ENCODE data around the gene HOXA13. TPM values are rescaled to one million over a fixed set of nuclear protein-coding genes. Genes with fewer than 3 reads are reported as not detected.

HOXA13 gene
- total and polyA plus RNA-seq, 4 donors: 0.02 TPM; not detected in 3

DNA sequence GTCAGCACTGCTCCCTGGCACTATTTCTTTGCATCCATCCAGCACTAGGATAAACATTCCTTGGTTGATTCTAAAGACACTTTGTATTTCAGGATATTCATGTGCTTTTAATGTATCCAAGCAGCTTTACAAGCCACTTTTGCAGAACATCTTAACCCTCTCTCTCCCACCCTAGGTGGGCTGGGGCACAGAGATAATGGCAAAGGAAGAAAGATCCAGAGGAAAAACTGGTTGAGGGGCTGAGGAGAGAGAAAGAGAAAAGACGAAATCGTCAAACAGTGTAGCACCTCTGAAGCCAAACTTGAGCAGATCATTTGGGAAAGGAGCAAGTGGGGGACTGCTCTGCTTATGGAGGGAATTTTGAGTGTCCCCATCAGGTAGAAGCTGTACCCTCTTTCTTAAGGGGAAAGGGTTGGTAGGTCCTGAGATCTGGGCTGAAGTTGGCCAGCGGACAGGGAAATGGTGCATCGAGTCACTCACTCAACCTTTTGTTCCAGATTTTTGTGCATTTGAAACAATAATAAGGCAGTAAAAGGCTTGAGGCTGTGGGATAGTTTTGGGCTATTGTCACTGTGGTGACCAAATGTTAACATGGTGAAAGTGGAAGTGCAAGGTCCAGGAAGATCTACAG is 4.2 kb upstream of the HOXA13 start:
- Histone ChIP-seq H3K9me3 (ENCODE audit: control insufficient read depth in 4 of 4, low read length in 3 of 4) (peaks cover 0 to 6% (median 0%) of the 10 kb centered on the region in 4 donors), H3K4me1 (ENCODE audit: control insufficient read depth in 4 of 4, insufficient read depth in 4 of 4, low read length in 3 of 4) (peaks cover 17 to 31% (median 27%) of the 10 kb centered on the region in 4 donors), H3K36me3 (ENCODE audit: control insufficient read depth in 4 of 4, insufficient read depth in 3 of 4, low read depth in 1 of 4, low read length in 3 of 4) (no peaks in the 10 kb centered on the region), H3K4me3 (ENCODE audit: low read depth in 1 of 3, low read length in 3 of 3) (no peak overlapping the region), H3K27me3 (ENCODE audit: control insufficient read depth in 4 of 4, insufficient read depth in 4 of 4, low read length in 3 of 4) (peaks cover 4 to 52% (median 22%) of the 10 kb centered on the region in 4 donors), H3K9ac (ENCODE audit: low read depth in 1 of 2, low read length in 2 of 2) (no peak overlapping the region), H3K27ac (ENCODE audit: low read depth in 1 of 2, low read length in 2 of 2) (no peak overlapping the region)
- DNase-seq (ENCODE audit: low spot score): peak; percentile 13
- WGBS: 11% methylated on average over 4 of the region's 4 CpGs
- TF ChIP-seq TAF1 (conservative IDR thresholded peaks at IDR 0.05) (no peak), RXRA (IDR thresholded peaks at IDR 0.05) (no peak), EGR1 (IDR thresholded peaks at IDR 0.05; ENCODE audit: low read depth in 2 of 2) (no peak), FOXA1 (IDR thresholded peaks at IDR 0.05) (no peak), FOXA2 (IDR thresholded peaks at IDR 0.05) (no peak), GABPA (IDR thresholded peaks at IDR 0.05 in 1 of 2, conservative IDR thresholded peaks at IDR 0.05 in 1 of 2) (no peak), RAD21 (IDR thresholded peaks at IDR 0.05) (no peak), JUND (IDR thresholded peaks at IDR 0.05) (no peak), HNF4A (conservative IDR thresholded peaks at IDR 0.05) (no peak), HNF4G (IDR thresholded peaks at IDR 0.05) (no peak), NR2F2 (IDR thresholded peaks at IDR 0.05) (no peak), YY1 (IDR thresholded peaks at IDR 0.05) (no peak), SP1 (IDR thresholded peaks at IDR 0.05) (no peak)
- TF ChIP-seq, protein P1, sequence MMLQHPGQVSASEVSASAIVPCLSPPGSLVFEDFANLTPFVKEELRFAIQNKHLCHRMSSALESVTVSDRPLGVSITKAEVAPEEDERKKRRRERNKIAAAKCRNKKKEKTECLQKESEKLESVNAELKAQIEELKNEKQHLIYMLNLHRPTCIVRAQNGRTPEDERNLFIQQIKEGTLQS (IDR thresholded peaks at IDR 0.05): no peak
- TF ChIP-seq, protein P2, sequence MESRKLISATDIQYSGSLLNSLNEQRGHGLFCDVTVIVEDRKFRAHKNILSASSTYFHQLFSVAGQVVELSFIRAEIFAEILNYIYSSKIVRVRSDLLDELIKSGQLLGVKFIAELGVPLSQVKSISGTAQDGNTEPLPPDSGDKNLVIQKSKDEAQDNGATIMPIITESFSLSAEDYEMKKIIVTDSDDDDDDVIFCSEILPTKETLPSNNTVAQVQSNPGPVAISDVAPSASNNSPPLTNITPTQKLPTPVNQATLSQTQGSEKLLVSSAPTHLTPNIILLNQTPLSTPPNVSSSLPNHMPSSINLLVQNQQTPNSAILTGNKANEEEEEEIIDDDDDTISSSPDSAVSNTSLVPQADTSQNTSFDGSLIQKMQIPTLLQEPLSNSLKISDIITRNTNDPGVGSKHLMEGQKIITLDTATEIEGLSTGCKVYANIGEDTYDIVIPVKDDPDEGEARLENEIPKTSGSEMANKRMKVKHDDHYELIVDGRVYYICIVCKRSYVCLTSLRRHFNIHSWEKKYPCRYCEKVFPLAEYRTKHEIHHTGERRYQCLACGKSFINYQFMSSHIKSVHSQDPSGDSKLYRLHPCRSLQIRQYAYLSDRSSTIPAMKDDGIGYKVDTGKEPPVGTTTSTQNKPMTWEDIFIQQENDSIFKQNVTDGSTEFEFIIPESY (IDR thresholded peaks at IDR 0.05): no peak
- TF ChIP-seq, protein P3, sequence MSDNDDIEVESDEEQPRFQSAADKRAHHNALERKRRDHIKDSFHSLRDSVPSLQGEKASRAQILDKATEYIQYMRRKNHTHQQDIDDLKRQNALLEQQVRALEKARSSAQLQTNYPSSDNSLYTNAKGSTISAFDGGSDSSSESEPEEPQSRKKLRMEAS (IDR thresholded peaks at IDR 0.05): no peak
- TF ChIP-seq, protein P4, sequence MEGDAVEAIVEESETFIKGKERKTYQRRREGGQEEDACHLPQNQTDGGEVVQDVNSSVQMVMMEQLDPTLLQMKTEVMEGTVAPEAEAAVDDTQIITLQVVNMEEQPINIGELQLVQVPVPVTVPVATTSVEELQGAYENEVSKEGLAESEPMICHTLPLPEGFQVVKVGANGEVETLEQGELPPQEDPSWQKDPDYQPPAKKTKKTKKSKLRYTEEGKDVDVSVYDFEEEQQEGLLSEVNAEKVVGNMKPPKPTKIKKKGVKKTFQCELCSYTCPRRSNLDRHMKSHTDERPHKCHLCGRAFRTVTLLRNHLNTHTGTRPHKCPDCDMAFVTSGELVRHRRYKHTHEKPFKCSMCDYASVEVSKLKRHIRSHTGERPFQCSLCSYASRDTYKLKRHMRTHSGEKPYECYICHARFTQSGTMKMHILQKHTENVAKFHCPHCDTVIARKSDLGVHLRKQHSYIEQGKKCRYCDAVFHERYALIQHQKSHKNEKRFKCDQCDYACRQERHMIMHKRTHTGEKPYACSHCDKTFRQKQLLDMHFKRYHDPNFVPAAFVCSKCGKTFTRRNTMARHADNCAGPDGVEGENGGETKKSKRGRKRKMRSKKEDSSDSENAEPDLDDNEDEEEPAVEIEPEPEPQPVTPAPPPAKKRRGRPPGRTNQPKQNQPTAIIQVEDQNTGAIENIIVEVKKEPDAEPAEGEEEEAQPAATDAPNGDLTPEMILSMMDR (IDR thresholded peaks at IDR 0.05; ENCODE audit: low read depth, low read length, missing input control): no peak
- TF ChIP-seq, protein P5, sequence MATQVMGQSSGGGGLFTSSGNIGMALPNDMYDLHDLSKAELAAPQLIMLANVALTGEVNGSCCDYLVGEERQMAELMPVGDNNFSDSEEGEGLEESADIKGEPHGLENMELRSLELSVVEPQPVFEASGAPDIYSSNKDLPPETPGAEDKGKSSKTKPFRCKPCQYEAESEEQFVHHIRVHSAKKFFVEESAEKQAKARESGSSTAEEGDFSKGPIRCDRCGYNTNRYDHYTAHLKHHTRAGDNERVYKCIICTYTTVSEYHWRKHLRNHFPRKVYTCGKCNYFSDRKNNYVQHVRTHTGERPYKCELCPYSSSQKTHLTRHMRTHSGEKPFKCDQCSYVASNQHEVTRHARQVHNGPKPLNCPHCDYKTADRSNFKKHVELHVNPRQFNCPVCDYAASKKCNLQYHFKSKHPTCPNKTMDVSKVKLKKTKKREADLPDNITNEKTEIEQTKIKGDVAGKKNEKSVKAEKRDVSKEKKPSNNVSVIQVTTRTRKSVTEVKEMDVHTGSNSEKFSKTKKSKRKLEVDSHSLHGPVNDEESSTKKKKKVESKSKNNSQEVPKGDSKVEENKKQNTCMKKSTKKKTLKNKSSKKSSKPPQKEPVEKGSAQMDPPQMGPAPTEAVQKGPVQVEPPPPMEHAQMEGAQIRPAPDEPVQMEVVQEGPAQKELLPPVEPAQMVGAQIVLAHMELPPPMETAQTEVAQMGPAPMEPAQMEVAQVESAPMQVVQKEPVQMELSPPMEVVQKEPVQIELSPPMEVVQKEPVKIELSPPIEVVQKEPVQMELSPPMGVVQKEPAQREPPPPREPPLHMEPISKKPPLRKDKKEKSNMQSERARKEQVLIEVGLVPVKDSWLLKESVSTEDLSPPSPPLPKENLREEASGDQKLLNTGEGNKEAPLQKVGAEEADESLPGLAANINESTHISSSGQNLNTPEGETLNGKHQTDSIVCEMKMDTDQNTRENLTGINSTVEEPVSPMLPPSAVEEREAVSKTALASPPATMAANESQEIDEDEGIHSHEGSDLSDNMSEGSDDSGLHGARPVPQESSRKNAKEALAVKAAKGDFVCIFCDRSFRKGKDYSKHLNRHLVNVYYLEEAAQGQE (IDR thresholded peaks at IDR 0.05): no peak

All from liver (tissue), 9 donors.